HG02623 (cell line): ENCODE data around the gene MYL6B.

ENCODE experiments used
- ATAC-seq: cut with Tn5 transposase; IDR thresholded peaks from one replicate; pipeline ENCODE4 v1.9.1; 2021; ENCODE audit warnings: moderate library complexity; ENCODE audit not compliant: unreplicated experiment

MYL6B gene

DNA sequence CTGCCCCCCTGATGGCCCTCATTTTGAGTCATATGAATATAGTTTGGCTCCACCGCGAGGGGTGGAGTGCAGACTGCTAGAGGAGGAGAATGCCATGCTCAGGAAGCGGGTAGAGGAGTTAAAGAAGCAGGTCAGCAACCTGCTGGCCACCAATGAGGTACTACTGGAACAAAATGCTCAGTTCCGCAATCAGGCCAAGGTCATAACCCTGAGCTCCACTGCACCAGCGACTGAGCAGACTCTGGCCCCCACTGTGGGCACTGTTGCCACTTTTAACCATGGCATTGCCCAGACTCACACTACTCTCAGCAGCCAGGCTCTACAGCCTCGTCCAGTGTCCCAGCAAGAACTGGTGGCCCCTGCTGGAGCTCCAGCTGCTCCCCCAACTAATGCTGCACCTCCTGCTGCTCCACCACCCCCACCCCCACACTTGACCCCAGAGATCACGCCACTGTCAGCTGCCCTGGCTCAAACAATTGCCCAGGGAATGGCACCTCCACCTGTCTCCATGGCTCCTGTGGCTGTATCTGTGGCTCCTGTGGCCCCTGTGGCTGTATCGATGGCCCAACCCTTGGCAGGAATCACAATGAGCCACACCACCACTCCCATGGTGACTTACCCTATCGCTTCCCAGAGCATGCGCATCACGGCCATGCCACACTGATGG, 31.1 kb upstream of the MYL6B start:
- ATAC-seq: no peak

DNA sequence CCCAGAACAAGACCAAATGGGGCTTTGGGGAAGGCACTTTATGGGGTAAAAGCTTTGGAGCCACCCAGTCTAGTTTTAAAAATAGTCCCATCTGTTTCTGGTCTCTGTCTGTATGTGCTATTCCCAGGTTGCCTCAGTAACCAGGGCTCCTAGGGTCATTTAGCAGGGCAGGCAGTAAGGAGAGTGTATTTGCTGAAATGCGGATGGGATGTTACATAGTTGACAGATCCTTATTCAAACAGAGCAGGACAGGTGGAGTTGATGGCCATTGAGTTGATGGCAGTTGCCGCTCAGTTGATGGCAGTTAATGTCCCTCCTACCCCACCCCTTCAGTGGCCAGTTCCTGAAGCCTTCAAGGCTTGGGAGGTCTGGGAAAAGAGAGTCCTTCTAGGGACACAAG, 29.8 kb upstream of the MYL6B start:
- no peak for ATAC-seq

DNA sequence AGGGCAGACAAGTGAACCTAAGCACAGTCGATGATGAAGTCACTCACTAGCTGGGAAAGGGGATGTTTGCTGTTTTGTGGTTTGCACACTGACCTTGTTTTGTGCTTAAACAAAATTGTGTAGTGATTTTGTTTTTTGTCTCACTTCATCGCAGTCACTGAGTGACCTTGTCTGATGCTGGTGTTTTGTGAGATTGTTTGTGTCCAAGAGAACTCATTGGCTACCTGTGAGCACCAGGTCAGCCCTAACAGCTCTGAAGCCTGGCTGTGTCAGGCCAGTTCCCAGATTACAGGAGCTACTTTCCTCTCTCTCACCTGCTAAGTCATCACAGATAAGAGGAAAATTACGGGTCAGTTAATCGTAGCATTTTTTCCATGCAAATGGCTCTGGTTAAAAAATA, 28.3 kb upstream of the MYL6B start:
- ATAC-seq: no peak

DNA sequence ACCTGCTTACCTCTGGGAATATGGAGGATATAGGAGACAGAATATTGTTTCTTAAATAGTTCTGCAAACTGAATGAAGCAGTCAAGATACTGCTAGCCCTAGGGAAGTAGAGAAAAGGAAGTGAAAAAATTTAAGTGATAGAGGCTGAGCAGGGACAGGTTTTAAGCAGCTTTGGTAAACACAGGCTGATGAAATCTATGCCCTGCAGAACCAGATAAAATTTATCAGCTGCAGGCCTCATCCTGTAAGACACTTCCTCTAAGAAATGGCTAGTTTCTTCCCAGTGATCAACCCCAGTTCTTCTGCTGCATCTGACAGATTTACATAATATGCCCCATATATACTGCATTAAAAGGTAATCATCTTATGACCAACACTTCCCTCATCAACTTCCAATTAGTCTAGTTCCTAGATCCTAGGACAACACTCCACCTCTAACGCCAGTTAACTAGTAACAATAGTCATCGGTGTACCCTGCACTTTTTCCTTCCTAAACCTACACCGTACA, 25.6 kb upstream of the MYL6B start:
- no peak for ATAC-seq

DNA sequence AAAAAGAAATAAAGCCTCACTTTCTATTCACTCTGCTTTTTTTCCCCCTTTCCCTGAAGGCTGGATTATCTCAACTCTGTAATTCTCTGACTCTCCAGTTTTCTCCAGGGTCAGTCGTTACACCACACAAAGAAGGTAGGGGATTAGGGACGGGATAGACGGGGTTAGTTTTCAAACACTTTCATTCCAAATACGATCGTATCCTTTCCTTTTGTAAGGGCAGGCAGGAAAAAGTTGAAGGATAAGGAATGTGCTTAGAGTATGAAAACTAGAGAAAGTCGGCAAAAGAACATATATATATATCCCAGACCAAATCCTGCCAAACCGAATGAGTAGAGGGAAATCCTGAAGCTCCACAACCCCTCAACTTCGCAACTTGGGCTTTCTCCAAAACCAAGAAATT, 24.9 kb upstream of the MYL6B start:
- no peak for ATAC-seq

DNA sequence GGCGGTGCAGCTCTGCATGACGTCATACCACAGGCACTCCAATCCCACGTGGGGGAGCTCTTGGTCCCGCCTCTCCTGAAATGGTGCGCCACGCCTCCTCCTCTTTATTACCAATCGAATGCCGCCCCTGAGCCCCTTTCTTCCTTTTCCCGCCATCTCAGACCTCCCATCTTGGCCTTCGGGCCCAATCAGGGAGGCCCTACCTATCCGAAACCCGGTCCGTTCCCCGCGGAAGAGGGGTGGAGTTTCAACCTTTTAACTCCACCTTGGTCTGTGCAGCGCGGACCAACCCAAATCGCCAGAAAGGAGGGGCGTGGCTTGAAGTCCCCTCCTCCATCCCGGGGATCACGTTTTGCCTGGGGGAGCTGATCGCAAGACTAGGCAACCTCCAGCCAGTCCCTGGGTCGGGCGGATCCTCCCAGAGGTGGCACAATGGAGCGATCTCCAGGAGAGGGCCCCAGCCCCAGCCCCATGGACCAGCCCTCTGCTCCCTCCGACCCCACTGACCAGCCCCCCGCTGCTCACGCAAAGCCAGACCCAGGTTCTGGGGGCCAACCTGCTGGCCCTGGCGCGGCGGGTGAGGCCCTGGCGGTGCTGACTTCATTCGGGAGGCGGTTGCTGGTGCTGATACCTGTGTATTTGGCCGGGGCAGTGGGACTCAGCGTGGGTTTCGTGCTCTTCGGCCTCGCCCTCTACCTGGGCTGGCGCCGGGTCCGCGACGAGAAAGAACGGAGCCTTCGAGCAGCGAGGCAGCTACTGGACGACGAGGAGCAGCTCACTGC, 24.3 kb upstream of the MYL6B start, which contains the start of gene ESYT1:
Gene ESYT1 (plus strand): TSS at position 380 of the 782 bp plus-strand sequence. CDS start 53 bp downstream, at position 433.
- ATAC-seq: peak; percentile 91

DNA sequence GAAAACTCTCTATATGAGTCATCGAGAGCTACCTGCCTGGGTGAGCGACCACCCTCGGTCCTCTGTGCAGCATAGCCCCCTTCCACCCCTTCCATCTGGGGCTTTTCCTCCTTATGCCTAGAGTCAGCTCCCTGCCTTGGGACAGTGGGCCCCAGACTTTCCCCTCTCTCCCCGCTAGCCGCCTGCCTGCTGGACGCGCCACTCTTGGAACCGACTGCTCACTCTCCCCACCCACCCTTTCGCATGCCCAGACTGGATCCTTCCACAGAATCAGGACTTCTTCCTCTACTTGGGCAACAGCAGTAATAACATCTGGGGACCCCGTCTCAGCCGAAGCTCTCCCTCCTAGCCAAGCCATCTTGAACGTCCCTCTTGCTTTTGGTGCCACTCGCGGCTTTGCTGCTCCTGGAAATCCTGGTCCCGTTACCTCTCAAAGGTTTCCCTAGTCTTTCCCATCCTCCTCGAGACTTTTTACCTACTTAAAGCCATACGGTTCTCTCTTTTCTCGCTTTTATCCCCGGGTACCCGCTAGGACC, 23.6 kb upstream of the MYL6B start:
- no peak for ATAC-seq

DNA sequence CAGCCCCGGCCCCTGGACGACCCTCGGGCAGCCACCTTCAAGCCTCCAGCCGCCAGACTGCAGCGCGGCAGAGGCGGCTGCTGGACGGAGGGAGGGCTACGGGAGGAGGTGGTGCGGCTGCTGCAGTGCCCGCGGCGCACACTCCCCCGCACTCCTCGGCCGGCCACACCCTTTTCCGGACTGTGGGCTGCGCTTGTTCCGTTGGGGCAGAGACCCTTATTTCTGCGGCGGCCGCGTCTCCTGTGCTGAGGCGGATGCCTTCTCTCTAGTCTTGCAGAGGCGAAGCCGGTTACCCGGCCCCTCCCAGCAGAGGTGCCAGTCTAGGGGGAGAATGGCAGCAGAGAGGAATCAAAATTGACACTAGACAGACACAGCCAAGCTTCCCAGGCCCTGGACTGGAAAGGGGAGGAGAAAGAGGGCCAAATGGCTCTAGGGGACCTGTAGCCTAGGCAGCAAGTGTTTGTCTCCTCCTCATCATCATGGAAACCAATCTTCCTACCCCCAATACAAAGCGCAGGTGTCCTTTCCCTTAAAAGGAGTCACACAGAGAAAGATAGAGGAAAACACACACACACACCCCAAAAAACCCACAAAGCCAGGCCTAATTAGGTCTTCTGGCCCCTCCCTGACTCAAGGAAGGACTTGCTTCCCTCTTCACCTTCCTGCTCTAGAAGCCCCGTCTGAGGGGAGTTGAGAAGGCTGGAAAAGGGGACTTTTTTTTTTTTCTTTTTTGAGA, 23.0 kb upstream of the MYL6B start:
- peak; percentile 23 for ATAC-seq

DNA sequence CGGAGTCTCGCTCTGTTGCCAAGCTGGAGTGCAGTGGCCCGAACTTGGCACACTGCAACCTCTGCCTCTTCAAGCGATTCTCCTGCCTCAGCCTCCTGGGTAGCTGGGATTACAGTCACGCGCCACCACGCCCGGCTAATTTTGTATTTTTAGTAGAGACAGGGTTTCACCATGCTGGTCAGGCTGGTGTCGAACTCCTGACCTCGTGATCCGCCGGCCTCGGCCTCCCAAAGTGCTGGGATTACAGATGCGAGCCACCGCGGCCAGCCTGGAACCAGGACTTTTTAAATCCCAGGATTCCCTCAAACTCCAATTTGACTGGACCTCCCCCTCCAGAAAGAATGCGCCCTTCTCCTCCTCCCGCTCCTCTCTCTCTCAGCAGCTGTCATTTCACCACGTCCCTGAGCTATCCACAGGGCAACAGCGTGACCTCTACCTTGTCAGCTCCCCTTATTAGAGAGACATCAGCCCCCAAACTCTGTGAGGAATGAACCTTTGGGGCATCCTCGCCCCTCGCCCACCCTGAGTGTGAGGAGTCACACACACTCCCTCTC, 22.4 kb upstream of the MYL6B start:
- ATAC-seq: no peak

DNA sequence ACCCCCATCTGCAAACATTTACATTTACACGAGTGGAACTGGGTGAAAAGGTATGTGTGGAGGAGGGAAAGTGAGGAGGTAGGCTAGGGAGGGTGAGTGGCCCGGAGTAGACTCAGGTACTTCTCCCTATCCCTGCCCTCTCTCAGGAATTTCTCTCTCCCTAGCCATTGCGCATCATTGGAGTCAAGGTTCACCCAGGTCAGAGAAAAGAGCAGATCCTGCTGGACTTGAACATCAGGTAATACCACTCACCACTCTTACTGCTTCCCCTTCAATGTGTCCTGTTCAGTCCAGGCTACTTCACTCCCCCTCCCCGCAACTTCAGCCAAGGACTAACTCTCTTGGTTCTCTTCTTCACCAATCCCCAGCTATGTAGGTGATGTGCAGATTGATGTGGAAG, 21.5 kb upstream of the MYL6B start:
- no peak for ATAC-seq

DNA sequence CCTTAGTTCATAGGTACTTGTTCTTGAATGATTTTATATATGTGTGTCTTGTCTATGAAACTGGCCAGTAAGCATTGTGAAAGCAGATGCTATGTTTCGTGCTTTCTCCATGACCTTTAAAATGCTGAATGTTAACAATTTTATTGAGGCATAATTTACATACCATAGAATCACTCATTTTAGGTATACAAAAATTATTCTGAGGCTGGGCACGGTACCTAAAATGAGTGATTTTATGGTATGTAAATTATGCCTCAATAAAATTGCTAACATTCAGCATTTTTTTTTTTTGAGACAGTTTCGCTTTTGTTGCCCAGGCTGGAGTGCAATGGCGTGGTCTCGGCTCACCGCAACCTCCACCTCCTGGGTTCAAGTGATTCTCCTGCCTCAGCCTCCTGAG, 17.5 kb upstream of the MYL6B start:
- no peak for ATAC-seq

DNA sequence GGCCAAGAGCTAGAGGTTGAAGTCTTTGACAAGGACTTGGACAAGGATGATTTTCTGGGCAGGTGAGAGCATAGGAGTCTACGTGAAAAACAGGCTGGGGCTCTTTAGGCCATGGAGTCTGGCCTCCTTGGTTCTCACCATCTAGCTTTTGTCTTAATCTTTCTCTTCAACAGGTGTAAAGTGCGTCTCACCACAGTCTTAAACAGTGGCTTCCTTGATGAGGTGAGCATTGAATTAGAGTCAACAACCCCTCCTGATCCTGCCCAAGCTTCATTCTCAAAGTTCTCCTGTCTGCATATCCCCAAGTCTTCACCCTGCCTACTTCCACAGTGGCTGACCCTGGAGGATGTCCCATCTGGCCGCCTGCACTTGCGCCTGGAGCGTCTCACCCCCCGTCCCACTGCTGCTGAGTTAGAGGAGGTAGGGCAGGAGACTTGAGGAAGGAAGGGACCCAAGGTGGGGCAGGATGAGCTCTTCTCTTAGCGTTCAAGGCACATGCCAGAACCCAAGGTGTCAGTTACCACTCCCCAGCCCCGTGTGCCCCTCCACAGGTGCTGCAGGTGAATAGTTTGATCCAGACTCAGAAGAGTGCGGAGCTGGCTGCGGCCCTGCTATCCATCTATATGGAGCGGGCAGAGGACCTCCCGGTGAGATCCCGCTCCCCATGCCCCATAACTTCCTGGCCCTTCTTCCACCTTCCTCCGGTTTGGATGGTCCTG, 14.4 kb upstream of the MYL6B start:
- no peak for ATAC-seq

DNA sequence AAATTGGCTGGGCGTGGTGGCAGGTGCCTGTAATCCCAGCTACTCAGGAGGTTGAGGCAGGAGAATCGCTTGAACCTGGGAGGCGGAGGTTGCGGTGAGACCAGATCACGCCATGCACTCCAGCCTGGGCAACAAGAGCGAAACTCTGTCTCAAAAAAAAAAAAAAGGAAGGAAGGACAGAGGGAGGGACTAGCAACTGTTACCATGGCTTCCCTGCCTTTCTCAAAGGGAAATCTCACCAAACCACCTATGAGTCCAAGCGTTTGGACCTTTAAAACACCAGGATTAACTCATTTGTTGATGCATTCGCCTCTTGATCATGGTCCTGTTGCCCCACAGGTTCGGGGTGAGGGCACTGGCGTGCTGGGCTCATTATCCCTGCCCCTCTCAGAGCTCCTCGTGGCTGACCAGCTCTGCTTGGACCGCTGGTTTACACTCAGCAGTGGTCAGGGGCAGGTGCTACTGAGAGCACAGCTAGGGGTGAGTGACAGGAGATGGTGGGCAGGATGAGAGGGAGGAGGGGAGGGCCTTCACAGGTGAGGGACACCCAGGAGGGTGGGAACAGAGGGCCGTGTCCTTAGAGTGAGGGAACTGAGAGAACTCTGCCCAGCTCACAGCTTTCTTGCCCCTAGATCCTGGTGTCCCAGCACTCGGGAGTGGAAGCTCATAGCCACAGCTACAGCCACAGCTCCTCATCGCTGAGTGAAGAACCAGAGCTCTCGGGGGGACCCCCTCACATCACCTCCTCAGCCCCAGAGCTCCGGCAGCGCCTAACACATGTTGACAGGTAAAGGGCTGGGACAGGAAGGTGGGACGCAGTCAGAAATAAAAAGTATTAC, 10.2 kb upstream of the MYL6B start:
- ATAC-seq: no peak

DNA sequence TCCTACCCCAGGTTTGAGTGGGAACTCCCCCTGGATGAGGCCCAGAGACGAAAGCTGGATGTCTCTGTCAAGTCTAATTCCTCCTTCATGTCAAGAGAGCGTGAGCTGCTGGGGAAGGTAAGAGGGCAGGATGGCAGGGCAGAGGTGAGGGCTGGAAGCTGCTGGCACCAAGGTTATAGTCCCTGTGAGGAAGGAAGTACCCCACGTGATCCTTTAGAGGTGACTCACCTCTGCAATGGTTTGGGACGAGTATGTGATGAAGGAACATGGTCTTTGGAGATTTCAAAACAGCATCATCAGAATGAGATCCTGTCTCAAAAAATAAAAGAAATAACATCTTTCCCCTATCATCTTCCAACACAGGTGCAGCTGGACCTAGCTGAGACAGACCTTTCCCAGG, 9.2 kb upstream of the MYL6B start:
- ATAC-seq: no peak

DNA sequence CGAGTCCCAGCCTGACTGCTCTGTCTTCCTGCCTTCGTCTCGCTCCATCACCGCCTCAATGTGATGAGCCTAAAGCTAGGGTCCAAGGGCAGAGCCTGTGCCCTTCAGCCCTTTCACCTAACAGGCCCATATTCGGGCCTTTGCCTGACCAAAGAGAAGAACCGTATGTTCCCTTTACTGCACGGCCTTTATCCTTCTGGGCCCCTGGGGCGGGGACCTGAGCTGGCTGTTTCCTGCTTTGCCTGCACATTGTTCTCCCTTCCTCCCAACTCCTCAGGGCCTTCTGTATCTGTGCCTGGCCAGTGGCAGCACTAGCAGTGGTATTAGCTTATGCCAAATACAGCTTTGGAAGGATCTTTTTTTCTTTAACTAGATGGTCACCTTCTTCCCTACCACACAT, 8.5 kb upstream of the MYL6B start:
- no peak for ATAC-seq

DNA sequence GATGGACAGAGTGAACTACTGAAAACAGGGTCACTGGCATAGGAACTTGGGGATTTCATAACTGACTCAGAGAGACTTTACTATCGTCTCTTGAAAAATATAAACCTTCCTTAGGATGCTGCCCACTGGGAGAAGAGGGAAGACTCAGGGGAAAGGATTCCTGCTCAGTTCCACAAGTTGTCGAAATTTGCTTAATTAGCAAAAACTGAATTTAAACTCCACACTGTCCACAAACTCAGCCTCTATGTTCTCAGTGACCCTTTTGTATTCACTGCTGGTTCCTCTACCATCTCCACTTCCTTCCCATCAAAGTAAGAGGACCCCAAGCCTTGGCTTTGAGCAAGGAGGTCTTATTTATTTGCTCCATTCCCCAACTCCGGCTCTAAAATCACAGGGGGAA, 7.2 kb upstream of the MYL6B start:
- no peak for ATAC-seq

DNA sequence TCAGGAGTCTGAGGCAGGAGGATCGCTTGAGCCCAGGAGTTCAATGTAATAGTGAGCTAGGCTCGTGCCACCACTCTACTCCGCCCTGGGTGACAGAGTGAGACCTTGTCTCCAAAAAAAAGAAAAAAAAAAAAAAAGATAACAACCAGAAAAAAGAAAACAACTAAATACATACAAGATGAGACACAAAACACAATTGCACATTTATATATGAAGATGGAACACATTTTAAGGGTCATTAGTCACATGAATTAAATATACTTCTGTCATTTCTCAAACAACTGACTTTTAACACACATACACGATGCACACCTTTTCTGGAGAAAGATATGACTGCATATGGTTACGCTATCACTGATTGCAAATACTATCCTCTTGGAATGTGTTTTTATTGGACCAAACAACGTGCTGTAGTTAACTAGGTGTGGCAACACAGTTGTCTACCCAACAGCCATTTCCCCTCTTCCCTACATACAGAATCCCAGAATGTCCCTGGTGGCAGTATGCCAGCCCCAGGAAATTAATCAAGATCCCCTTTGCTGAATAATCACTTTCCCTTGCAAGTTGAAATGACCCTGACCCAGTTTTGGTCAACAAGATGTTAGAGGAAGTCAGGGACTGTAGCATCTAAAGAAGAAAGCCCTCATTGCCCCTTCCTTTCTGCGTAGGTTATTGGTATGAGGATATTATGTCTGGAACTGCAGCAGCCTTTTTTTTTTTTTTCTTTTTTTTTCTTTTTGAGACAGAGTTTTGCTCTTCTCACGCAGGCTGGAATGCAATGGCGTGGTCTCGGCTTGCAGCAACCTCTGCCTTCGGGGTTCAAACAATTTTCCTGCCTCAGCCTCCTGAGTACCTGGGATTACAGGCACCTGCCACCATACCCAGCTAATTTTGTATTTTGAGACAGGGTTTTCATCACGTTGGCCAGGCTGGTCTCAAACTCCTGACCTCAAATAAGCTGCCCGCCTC, 5.6 kb upstream of the MYL6B start:
- no peak for ATAC-seq

DNA sequence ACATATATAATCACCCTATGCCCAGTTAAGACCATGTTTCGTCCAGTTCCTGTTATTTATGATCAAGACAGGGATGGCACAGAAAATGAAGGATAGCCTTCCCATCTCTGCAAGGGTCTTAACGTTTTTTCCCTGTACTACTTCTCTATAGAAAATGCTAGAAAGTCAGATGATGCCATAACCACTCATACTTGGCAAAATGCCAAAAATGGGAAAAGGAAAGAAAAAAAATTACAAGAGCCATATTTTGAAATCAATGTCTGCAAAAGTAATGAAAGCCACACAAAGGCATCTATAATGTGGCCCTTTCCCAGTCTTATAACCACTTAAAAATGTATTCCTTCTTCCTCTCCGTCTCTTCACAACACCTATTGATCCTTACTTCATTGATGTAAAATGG, 1.8 kb upstream of the MYL6B start:
- no peak for ATAC-seq
